GM18909 (cell line): ENCODE results near the gene CRISPLD2.

Source experiments
- ATAC-seq: cut with Tn5 transposase; IDR thresholded peaks from one replicate; pipeline ENCODE4 v1.9.1; 2021; ENCODE audit warnings: mild to moderate bottlenecking; ENCODE audit not compliant: unreplicated experiment, poor library complexity

The CRISPLD2 gene

GRCh38 chr16:84947996-84948850, 128.4 kb downstream of the CRISPLD2 start:
- ATAC-seq, result no peak

DNA sequence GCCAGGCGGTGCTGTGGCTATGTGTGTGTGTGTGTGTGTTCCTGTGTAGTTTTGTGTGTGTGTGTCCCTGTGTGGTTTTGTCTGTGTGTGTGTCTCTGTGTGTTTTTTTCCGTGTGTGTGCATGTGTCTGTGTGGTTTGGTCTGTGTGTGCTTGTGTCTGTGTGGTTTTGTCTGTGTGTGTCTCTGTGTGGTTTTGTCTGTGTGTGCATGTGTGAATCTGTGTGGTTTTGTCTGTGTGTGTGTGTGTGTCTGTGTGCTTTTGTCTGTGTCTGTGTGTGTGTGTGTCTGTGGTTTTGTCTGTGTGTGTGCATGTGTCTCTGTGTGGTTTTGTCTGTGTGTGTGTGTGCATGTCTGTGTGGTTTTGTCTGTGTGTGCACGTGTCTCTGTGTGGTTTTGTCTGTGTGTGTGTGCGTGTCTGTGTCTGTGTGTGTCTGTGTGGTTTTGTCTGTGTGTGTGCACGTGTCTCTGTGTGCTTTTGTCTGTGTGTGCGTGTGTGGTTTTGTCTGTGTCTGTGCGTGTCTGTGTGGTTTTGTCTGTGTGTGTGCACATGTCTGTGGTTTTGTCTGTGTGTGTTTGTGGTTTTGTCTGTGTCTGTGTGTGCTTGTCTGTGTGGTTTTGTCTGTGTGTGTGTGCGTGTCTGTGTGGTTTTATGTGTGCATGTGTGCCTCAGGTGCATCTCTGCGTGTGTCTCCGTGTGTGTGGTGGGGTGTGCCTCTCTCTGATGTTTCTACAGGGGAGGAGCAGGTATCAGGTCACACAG, 129.2 kb downstream of the CRISPLD2 start:
- no peak for ATAC-seq

- no peak for ATAC-seq
Measured at GRCh38 chr16:84949772-84950436, 130.1 kb downstream of the CRISPLD2 start.

DNA sequence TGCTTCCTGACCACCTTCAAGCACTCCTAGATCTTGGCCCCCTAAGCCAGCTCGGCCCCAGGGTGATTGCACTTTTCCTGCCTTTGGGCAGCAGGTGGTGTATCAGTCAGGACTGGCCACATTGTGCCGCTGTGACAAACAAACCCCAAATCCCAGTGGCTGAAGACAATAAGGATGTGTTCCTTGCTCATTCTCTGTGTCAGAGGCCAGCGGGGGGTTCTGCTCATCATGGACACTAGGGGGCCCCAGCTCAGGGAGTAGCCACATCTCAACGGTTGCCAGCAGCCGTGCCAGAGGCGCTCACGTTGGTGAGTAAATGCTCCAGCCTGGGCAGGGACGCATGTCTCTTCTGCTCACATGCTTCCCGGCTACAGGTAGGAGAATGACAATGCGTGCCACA, 131.1 kb downstream of the CRISPLD2 start:
- no peak for ATAC-seq

GRCh38 chr16:84952335-84953189, 132.8 kb downstream of the CRISPLD2 start:
- ATAC-seq, result peak; percentile 58

DNA sequence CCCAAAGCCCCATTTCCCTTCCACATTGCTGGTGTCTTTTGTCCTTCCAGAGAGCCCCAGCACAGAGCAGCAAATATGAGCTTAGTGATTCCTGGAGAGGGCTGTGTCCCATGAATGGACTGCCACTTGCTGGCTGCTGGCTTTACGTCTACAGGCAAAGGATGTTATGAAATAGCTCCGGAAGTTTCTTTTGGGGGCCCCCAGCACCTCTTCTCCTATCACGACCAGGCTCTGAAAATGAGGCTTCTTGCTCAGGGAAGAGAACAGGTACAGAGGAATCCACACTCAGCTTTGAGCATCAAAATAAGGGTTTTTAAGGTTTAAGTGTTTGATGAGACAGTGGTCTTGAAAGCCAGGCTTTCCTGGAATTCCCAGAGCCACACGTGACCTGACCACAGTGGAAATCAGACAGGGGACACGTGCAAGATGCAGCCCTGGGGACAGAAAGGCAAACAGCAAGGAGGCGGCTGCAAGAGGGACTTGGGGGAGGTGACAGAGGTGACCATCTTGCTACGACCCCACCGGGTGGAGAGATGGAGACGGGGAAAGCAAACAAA, 133.5 kb downstream of the CRISPLD2 start:
- no peak for ATAC-seq

DNA sequence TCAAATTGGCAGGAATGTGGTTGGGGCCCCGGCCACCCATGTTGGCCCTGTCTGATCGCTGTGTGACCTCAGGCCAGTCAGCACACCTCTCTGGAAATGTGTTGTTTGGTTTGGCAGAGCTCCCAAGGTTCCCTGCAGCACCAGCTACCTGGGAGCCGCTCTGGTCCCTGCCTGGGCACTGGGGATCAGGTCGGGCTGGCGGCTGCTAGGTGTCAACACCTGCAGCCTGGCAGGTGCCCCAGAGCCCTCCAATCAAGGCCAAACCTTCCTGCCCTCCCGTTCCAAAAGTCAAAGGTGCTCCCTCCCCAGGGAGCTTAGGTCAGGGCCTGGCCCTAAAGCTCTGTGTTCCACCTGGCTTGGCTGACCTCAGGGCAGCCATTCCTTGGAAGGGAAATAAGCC, 135.6 kb downstream of the CRISPLD2 start:
- no peak for ATAC-seq

- no peak for ATAC-seq
Measured at GRCh38 chr16:84957192-84957591, 137.4 kb downstream of the CRISPLD2 start.

GRCh38 chr16:84957792-84958191, 138.0 kb downstream of the CRISPLD2 start:
- no peak for ATAC-seq
